HG02943 (cell line): ENCODE data around the gene CBARP.

Experiments used
- ATAC-seq: cut with Tn5 transposase; IDR thresholded peaks from one replicate; pipeline ENCODE4 v1.9.1; 2021; ENCODE audit warnings: mild to moderate bottlenecking, low read depth, moderate library complexity; ENCODE audit not compliant: unreplicated experiment

The CBARP gene

GRCh38 chr19:1241417-1242095, 3.8 kb upstream of the CBARP start, which contains the start of gene ATP5F1D:
Gene ATP5F1D, plus strand, starts transcription at chr19:1241751. Its CDS starts 100 bp downstream, at chr19:1241851.
- no peak for ATAC-seq

- no peak for ATAC-seq
These were observed 3.1 kb upstream of the CBARP start for GRCh38 chr19:1240925-1241324.

- no peak for ATAC-seq
These were observed 2.3 kb upstream of the CBARP start for GRCh38 chr19:1239796-1240737.

GRCh38 chr19:1239420-1239795, 1.6 kb upstream of the CBARP start:
- ATAC-seq = no peak

GRCh38 chr19:1238369-1239303, 831 bp upstream of the CBARP start:
- ATAC-seq = no peak

GRCh38 chr19:1237027-1237659, 662 bp downstream of the CBARP start:
- no peak for ATAC-seq

GRCh38 chr19:1236576-1236975, 1.2 kb downstream of the CBARP start:
- no peak for ATAC-seq

GRCh38 chr19:1235625-1236538, 1.9 kb downstream of the CBARP start:
- no peak for ATAC-seq

- ATAC-seq = no peak
These were observed 2.8 kb downstream of the CBARP start for GRCh38 chr19:1234955-1235380.

GRCh38 chr19:1234051-1234954, 3.5 kb downstream of the CBARP start:
- ATAC-seq = no peak

GRCh38 chr19:1233115-1233667, 4.6 kb downstream of the CBARP start:
- no peak for ATAC-seq

GRCh38 chr19:1232652-1233072, 5.1 kb downstream of the CBARP start:
- no peak for ATAC-seq

- ATAC-seq = no peak
These were observed 5.8 kb downstream of the CBARP start for GRCh38 chr19:1231729-1232637.

GRCh38 chr19:1230783-1231489, 6.9 kb downstream of the CBARP start:
- ATAC-seq = no peak

GRCh38 chr19:1229924-1230782, 7.7 kb downstream of the CBARP start:
- no peak for ATAC-seq
